Measurements from ENCODE around the gene GRB10.

GRB10 gene

DNA sequence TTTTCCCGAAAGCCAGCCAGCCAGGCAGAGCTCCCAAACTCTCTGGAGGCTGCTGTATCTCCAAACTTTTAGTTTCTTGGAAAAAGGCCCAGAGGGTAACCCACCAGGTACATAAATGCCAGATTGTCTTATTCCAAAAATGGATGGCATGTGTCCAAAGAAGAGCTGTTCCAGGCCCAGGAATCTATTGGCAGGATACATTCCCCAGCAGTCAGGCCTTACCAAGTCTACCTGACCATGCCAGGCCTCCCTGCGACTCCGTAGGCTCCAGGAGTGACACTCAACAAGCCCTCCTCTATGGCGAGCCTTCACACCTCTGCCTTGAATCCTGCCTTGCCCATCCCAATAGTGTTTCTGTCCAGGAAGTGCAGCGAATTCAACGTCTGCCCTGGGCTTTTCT is 95.6 kb downstream of the GRB10 start:
- no peak for DNase-seq

GRCh38 chr7:50685135-50686065 is 97.3 kb downstream of the GRB10 start:
- no peak for DNase-seq

DNA sequence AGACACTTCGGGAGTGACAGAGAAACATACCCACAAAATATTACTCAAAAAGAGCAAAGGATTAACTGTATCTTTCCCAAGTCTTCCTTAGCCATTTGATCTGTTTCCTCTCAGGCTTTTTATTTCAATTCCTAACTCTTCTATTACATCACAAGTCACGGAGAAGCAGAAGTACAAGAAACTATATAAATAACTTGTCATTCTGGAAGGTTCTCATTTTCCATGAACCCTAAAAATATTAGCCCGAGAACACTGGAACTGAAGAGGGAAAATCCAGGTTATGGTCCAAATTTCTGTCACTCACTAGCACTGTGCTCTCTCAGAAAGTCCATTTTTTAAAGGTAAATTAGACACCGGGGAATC is 98.0 kb downstream of the GRB10 start:
- no peak for DNase-seq

DNA sequence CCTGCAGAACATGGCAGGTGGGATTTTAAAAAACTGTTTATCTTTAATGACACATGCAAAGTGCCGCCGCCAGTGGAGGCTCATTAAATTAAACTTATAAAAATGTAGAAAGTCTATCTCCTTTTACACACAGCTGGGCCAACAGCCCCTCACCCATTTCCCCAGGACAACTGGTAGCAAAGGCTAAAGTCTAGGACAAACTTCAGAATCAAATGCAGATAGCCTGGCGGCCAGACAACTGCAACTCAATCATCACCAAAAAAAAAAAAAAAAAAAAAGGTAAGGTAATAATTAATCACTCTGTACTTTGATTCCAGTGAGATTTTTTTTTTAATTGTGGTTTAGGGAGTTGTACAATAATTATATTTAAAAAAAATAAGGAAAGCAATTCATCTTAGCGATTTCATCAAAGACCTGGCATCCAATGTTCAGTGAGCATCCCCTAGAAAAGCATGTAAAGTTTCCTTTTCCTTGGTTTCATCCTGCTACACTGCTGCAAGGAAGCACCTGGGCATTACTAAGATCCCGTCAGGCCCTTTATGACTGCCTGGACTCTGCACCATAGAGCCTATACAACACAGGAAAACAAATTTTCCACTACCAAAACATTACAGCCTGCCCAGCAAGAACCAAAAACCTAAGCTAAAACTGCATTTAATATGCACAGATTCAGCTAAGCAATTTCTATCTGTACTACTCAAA is 98.5 kb downstream of the GRB10 start:
- DNase-seq: no peak

GRCh38 chr7:50682573-50682972 is 100.1 kb downstream of the GRB10 start:
- no peak for DNase-seq

DNA sequence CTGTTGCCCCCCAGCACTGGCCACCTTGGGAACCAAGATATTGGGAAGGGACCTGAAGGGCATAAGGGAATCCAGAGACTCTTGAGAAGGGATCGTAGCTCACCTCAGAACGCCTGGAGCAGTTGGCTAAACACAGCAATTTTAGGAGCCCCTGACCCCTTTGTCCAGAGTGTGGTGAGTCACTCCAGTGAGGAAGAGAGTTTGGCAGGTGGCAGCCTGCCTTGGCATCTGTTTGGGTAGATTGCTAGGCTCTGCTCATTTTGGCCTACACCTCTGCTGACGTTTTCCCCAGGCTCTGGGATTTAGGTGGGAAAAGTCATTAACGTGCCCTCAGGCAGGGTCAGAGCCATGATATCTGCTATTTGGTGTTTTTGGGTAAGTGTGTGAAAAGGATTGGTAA is 100.6 kb downstream of the GRB10 start:
- DNase-seq: no peak

GRCh38 chr7:50681432-50682045 is 101.2 kb downstream of the GRB10 start:
- no peak for DNase-seq

GRCh38 chr7:50679218-50680007 is 103.3 kb downstream of the GRB10 start:
- no peak for DNase-seq

- no peak for DNase-seq
Measured at GRCh38 chr7:50678586-50678985, 104.1 kb downstream of the GRB10 start.

GRCh38 chr7:50677638-50677996 is 105.1 kb downstream of the GRB10 start:
- DNase-seq: no peak

DNA sequence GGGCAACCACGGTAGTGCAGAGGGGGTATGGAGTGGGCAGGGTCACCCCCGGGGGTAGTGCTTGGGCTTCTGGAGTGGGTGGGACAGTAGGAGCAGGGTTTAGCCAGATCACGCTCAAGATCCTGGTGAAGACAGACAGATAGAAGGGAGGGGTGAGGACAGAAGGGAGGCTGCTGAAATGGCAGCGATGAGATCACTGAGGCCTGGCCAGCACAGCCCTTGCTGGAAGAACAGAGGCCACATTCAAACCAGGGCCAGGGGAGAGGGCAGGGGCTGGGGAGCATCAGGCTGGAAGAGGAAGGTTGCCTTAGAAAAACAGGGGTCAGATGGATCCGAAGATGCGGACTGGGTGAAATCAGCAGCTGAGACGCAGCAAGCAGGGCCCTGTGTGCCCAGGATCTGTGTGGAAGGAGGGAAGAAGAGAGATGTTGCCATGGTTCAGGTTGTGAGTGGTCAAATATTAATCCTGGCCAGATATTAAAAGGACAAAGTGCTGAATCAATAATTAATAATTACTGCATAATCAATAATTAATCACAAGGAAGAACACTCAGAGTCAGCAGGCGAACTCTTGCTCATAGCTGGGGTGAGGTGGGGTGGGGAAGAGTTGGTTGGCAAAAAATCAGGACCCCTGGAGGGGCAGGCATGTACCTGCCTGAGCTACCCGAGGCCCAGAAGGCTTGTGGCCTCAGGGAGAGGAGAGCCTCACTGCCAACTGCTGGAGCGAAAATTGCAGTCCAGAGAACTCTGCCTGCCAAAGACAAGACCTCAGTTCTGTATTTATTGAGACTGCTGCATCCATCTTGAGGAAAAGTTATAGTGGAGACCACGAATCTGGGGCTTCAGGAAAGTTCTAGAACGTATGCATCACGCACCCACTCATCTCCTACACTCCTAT is 105.7 kb downstream of the GRB10 start:
- no peak for DNase-seq

DNA sequence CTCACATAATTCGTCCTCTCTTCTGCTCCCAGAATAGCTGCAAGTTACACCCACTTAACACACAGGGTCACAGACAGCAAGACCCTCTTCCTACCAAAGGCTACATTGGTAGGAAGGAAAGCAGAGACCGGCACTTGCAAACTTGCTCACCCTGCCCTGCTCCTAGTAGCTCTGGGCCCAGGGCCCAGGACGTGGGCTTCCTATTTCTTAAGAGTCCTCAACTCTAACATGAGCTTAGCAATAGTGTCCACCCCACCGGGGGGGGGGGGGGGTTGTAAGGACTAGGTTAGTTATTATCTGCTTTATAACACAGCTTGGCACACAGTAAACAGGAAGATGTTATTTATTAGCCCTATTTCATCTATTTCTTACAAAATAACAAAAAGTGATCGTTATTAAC is 106.6 kb downstream of the GRB10 start:
- DNase-seq: no peak

DNA sequence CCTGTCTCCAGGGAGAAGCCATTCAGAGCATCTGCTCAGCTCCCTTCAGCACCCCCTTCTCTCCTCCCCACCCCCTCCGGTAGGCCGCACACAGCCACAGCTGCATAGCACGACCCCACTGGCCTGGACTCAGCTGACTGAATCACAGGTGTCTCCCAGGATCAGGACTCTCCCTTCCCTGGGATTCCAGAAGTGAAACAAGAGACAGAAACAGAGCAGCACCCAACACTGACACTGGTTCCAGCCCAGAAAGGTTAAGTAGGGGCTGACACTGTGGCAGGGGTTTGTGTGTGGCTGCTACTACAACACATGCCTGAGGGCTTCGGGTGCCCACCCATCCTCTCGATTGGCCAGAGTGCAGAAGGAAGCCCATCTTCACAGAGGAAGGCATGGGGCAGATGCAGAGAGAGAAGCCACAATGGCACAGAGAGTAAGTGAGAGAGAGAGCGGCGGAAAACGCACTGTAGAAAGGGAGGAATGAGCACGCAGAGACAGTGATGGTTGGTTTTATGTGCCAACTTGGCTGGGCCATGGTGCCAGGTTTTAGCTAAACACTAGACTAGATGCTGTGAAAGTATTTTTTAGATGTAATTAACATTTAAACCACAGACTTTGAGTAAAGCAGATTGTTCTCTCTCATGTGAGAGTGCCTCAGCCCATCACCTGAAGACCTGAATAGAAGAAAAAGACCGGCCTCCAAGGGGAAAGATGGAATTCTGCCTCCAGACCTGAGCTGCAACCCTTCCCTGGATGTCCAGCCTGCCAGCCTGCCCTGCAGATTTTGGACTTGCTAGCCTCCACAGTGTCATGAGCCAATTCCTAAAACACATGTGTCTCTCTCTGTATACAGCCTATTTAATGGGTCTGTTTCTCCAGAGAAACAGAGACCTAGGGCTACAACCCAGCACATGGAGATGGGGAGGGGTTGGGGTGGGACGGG is 107.5 kb downstream of the GRB10 start:
- DNase-seq: no peak

DNA sequence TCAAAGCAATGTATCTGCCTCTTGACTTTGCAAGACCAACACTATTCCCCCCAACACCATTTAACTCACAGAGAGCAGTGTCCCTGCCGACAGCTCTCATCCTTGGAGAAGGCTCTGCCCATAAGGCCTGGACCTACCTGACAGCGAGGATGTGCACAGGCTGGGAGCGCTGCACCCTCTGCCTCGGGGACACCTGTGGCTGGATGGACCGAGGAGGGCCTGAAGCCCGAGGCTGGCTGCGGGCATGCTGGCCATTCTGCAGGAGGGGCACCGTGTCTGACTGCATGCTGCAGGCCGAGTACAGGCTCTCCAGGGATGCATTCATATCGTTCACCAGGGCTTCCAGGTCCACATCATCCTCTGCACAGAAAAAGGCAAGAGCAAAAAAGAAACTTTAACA is 108.4 kb downstream of the GRB10 start:
- no peak for DNase-seq

- no peak for DNase-seq
Measured at GRCh38 chr7:50673096-50673495, 109.6 kb downstream of the GRB10 start.

- no peak for DNase-seq
Measured at GRCh38 chr7:50672045-50672444, 110.7 kb downstream of the GRB10 start.

DNA sequence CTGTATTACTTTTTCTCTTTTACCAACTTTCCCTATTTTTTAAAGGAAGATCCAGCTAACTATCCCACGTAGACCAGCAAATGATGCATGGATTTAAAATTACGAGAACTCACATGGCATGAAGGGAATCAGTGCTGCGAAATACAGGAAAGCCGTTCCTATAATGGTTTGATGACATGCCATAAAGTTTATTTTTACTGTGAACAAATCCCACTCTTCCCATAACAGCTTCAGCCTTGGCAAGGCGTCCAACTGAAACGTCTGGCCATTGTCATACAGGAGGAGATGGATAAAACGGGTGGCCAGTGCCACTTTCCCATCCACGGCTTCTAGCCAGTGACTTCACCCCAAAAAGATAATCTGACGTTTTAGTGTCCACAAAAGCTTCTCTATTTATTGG is 111.3 kb downstream of the GRB10 start:
- no peak for DNase-seq

GRCh38 chr7:50669890-50670289 is 112.8 kb downstream of the GRB10 start:
- DNase-seq: no peak

DNA sequence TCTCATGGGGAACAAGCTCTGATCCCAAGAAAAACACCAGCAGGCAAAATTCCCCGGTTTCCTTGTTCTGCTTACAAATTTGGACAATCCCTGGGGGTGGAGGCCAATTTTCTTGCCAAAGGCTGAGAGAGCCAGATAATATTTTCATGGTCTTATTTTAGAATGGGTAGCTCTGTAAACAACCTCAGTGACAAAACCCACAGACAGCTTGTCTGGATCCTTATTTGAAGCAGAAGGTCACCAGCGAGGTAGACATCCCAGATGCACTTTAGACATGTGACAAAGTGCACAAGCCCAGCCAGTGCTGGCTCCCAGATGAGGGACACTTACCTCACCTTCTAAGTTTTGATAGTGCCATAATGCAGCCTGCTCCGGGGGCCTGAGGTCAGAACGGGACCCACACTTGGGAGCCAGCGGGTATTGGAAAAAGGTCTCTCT is 114.9 kb downstream of the GRB10 start:
- DNase-seq: no peak

DNA sequence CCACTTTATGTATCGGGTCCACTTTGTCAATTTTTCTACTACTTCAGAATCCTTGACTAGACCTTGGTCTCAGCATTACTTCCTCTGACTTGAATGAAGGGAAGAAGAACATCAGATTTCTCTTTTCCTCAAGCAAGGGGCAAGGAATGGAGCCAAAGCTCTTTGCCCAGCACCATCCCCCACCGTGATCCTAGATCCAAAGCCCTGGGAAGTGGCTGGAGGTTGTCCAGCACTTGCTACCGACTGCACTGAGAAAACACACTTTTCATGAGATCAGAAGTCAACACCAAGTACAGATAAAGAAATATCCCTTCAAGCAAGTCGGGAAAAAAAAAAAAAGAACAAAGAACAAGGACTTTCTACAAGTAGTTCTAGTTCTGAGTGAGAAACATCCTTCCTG is 115.4 kb downstream of the GRB10 start:
- DNase-seq: no peak

GRCh38 chr7:50666124-50666496 is 116.6 kb downstream of the GRB10 start:
- DNase-seq: no peak

All from NCI-H187 (cell line).